ENCODE results near the gene CPN2.

The CPN2 gene

DNA sequence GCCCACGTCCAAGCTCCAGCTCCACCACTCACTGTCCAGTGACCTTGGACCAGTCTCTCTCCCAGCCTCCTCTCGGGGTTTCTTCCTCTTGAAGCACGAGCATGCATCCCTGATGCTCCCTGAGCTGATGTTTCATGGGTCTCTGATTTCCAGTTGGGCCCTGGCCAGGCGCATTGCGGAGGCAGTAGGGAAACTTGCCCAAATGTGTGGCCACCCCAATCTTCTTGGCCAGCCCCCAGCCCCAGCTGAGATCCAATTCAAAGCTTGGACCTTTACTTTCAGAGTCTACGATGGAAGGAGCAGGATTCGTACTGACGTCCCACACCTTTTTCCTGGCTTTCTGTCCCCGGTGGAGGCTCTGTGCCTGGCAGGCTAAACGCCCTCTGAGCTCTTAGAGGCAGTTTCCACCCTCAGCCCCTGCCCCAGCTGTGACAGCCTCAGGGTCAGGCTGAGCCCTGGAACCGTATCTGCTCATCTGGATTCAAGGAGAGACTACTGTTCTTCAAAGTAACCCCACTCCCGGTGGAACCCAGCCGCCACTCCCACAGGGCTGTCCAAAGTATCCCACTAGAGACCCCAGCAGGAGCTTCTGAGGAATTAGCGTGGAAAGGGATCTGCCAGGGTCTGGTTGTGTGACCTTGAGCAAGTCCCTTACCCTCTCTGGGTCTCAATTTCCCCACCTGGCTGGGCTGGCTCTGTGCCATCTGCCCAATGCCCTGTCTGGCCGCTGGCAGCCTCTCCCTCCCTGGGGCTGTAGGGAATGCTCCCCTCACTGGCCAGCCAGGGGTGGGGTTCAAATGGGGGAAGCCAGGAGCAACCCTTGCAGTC lies 37.4 kb downstream of the CPN2 start:
- no peaks in the 10 kb centered on the region for H3K36me3 ChIP-seq (ENCODE audit: control insufficient read depth in 1 of 2, insufficient read depth in 2 of 2, low read depth in 1 of 2, low read length in 2 of 2)
- peak overlapping the region in 1 of 2 experiments; percentile 18 for H3K23ac ChIP-seq (ENCODE audit: low read length in 2 of 2)
- H4K91ac ChIP-seq (ENCODE audit: low read length): peak overlapping the region; percentile 22
- no peak overlapping the region for H2AFZ ChIP-seq (ENCODE audit: low read depth, low read length)
- H3K27me3 ChIP-seq (ENCODE audit: control insufficient read depth in 1 of 2, insufficient read depth in 1 of 2, low read length in 2 of 2): peaks cover 39 to 55% of the 10 kb centered on the region in 2 experiments
- H3K18ac ChIP-seq (ENCODE audit: low read depth in 1 of 2, low read length in 2 of 2): peak overlapping the region; percentile 34 to 77
- H3K9me3 ChIP-seq (ENCODE audit: control insufficient read depth, low read length): peaks cover 10% of the 10 kb centered on the region
- H3K14ac ChIP-seq (ENCODE audit: low read length in 2 of 2): peak overlapping the region in 1 of 2 experiments; percentile 38
- H2BK15ac ChIP-seq (ENCODE audit: low read depth, poor library complexity, severe bottlenecking): peak overlapping the region; percentile 52
- H2BK12ac ChIP-seq (ENCODE audit: low read length in 2 of 2): peak overlapping the region; percentile 85 to 91
- WGBS: 88% methylated on average over 15 of the region's 15 CpGs
- no peak overlapping the region for H3K27ac ChIP-seq (ENCODE audit: low read length, poor library complexity, severe bottlenecking)
- peak overlapping the region; percentile 26 for H3K9ac ChIP-seq (ENCODE audit: low read length)
- H3K4me3 ChIP-seq (ENCODE audit: insufficient read depth in 1 of 2, low read depth in 1 of 2, low read length in 2 of 2): peak overlapping the region in 1 of 2 experiments; percentile 21
- H2BK120ac ChIP-seq (ENCODE audit: low read depth, low read length): peak overlapping the region; percentile 50
- DNase-seq: peak; percentile 24
- peak overlapping the region; percentile 38 for H2AK5ac ChIP-seq (ENCODE audit: low read length, severe bottlenecking)
- H3K4me2 ChIP-seq (ENCODE audit: low read length, poor library complexity, severe bottlenecking): no peak overlapping the region
- peaks cover 29% of the 10 kb centered on the region for H3K4me1 ChIP-seq (ENCODE audit: control insufficient read depth, insufficient read depth, low read depth, low read length)
- H3K79me1 ChIP-seq (replicated peaks; ENCODE audit: low read length, poor library complexity, severe bottlenecking): no peaks in the 10 kb centered on the region
- H2BK5ac ChIP-seq (ENCODE audit: low read depth, low read length, poor library complexity, severe bottlenecking): no peak overlapping the region
- peak overlapping the region in 1 of 2 experiments; percentile 56 for H3K4ac ChIP-seq (ENCODE audit: low read depth in 1 of 2, low read length in 2 of 2)
- peak overlapping the region; percentile 70 for H4K8ac ChIP-seq (ENCODE audit: low read length)

DNA sequence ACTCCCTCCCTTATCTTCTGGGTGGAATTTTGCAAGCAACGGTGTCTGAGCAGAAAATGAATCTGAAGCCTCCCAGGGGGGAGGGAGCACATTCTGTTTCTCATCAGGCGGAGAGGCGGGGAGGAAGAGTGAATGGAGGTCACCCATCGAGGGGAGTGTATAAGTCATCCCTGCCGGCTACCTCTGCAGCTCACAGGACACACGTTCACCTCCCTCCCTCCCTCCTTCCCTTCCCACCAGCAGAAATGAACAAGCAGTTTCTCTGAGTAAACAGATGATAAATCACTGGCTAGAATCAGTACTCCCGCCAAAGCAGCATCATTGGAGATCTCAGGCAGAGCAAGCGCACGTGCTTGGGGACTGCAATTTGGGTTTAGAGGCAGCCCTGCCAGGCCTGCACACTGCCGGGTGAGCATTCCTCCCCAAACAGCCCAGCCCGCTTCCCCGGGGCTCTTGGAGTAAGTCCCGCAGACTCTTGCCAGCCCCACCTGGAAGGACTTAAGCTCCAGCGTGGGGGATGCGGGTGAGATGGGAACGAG lies 38.3 kb downstream of the CPN2 start:
- Histone ChIP-seq H3K4me1 (ENCODE audit: control insufficient read depth, insufficient read depth, low read depth, low read length) (peaks cover 33% of the 10 kb centered on the region), H3K4me3 (ENCODE audit: insufficient read depth in 1 of 2, low read depth in 1 of 2, low read length in 2 of 2) (peak overlapping the region in 1 of 2 experiments; percentile 11), H3K14ac (ENCODE audit: low read length in 2 of 2) (no peak overlapping the region), H3K9ac (ENCODE audit: low read length) (peak overlapping the region; percentile 16), H2BK5ac (ENCODE audit: low read depth, low read length, poor library complexity, severe bottlenecking) (no peak overlapping the region), H2BK15ac (ENCODE audit: low read depth, poor library complexity, severe bottlenecking) (no peak overlapping the region), H3K4ac (ENCODE audit: low read depth in 1 of 2, low read length in 2 of 2) (peak overlapping the region in 1 of 2 experiments; percentile 56), H2AK5ac (ENCODE audit: low read length, severe bottlenecking) (no peak overlapping the region), H3K27me3 (ENCODE audit: control insufficient read depth in 1 of 2, insufficient read depth in 1 of 2, low read length in 2 of 2) (peaks cover 32 to 54% of the 10 kb centered on the region in 2 experiments), H3K9me3 (ENCODE audit: control insufficient read depth, low read length) (peaks cover under 1% of the 10 kb centered on the region), H3K27ac (ENCODE audit: low read length, poor library complexity, severe bottlenecking) (no peak overlapping the region), H2BK120ac (ENCODE audit: low read depth, low read length) (no peak overlapping the region), H3K18ac (ENCODE audit: low read depth in 1 of 2, low read length in 2 of 2) (peak overlapping the region in 1 of 2 experiments; percentile 52), H4K8ac (ENCODE audit: low read length) (peak overlapping the region; percentile 55), H3K36me3 (ENCODE audit: control insufficient read depth in 1 of 2, insufficient read depth in 2 of 2, low read depth in 1 of 2, low read length in 2 of 2) (no peaks in the 10 kb centered on the region), H3K79me1 (replicated peaks; ENCODE audit: low read length, poor library complexity, severe bottlenecking) (no peaks in the 10 kb centered on the region), H3K4me2 (ENCODE audit: low read length, poor library complexity, severe bottlenecking) (no peak overlapping the region), H2AFZ (ENCODE audit: low read depth, low read length) (no peak overlapping the region), H2BK12ac (ENCODE audit: low read length in 2 of 2) (peak overlapping the region in 1 of 2 experiments; percentile 25), H4K91ac (ENCODE audit: low read length) (no peak overlapping the region), H3K23ac (ENCODE audit: low read length in 2 of 2) (no peak overlapping the region)
- DNase-seq: peak; percentile 84
- WGBS: 6% methylated on average over 8 of the region's 16 CpGs

DNA sequence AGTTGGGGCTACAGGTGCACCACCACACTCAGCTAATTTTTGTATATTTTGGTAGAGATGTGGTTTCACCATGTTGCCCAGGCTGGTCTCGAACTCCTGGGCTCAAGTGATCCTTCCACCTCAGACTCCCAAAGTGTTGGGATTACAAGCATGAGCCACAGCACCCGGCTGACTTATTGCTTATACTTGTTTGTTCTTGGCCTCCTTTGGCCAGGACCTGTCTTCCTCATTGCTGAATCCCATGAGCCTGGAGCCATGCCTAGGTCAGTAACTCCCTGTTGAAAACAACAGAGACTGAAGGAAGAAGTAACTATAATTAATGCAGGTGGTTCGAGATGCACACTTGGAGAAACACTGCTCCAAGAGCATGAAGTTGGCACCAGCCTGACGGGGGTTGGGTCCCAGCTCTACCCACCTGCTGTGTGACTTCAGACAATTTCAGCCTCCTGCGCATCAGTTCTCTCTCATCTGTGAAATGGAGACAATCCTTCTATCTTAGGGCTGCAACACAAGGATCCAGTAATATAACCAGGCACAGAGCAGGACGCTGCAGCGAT lies 38.9 kb downstream of the CPN2 start:
- Histone ChIP-seq H3K4me3 (ENCODE audit: insufficient read depth in 1 of 2, low read depth in 1 of 2, low read length in 2 of 2) (no peak overlapping the region), H3K79me1 (replicated peaks; ENCODE audit: low read length, poor library complexity, severe bottlenecking) (no peaks in the 10 kb centered on the region), H3K14ac (ENCODE audit: low read length in 2 of 2) (no peak overlapping the region), H2BK12ac (ENCODE audit: low read length in 2 of 2) (peak overlapping the region in 1 of 2 experiments; percentile 25), H3K9ac (ENCODE audit: low read length) (no peak overlapping the region), H3K27me3 (ENCODE audit: control insufficient read depth in 1 of 2, insufficient read depth in 1 of 2, low read length in 2 of 2) (peaks cover 27 to 54% of the 10 kb centered on the region in 2 experiments), H2BK120ac (ENCODE audit: low read depth, low read length) (no peak overlapping the region), H2AFZ (ENCODE audit: low read depth, low read length) (no peak overlapping the region), H2BK15ac (ENCODE audit: low read depth, poor library complexity, severe bottlenecking) (no peak overlapping the region), H3K36me3 (ENCODE audit: control insufficient read depth in 1 of 2, insufficient read depth in 2 of 2, low read depth in 1 of 2, low read length in 2 of 2) (no peaks in the 10 kb centered on the region), H4K8ac (ENCODE audit: low read length) (no peak overlapping the region), H4K91ac (ENCODE audit: low read length) (no peak overlapping the region), H3K4me2 (ENCODE audit: low read length, poor library complexity, severe bottlenecking) (no peak overlapping the region), H2BK5ac (ENCODE audit: low read depth, low read length, poor library complexity, severe bottlenecking) (no peak overlapping the region), H3K23ac (ENCODE audit: low read length in 2 of 2) (no peak overlapping the region), H3K18ac (ENCODE audit: low read depth in 1 of 2, low read length in 2 of 2) (no peak overlapping the region), H2AK5ac (ENCODE audit: low read length, severe bottlenecking) (no peak overlapping the region), H3K4ac (ENCODE audit: low read depth in 1 of 2, low read length in 2 of 2) (no peak overlapping the region), H3K27ac (ENCODE audit: low read length, poor library complexity, severe bottlenecking) (no peak overlapping the region), H3K4me1 (ENCODE audit: control insufficient read depth, insufficient read depth, low read depth, low read length) (peaks cover 36% of the 10 kb centered on the region), H3K9me3 (ENCODE audit: control insufficient read depth, low read length) (no peaks in the 10 kb centered on the region)
- DNase-seq: no peak
- 64% methylated on average over 7 of the region's 7 CpGs for WGBS

DNA sequence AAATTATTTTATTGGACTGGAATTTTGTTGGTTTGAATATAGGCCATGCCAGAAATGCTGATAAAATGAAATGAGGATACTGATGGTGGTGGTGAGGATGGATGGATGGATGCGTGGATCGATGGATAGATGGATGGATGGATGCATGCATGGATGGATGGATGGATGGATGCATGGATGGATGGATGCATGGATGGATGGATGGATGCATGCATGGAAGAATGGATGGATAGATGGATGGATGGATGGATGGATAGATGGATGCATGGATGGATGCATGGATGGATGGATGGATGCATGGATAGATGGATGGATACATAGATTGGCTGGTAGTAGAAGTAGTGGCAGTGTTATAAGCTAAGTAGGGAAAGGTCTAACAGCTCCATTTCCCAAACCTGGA lies 40.1 kb downstream of the CPN2 start:
- no peak overlapping the region for H3K4me2 ChIP-seq (ENCODE audit: low read length, poor library complexity, severe bottlenecking)
- H3K23ac ChIP-seq (ENCODE audit: low read length in 2 of 2): no peak overlapping the region
- no peak overlapping the region for H3K4ac ChIP-seq (ENCODE audit: low read depth in 1 of 2, low read length in 2 of 2)
- H3K4me3 ChIP-seq (ENCODE audit: insufficient read depth in 1 of 2, low read depth in 1 of 2, low read length in 2 of 2): no peak overlapping the region
- peaks cover 18 to 54% of the 10 kb centered on the region in 2 experiments for H3K27me3 ChIP-seq (ENCODE audit: control insufficient read depth in 1 of 2, insufficient read depth in 1 of 2, low read length in 2 of 2)
- WGBS: 97% methylated on average over 2 of the region's 2 CpGs
- H3K9ac ChIP-seq (ENCODE audit: low read length): no peak overlapping the region
- no peak overlapping the region for H2BK5ac ChIP-seq (ENCODE audit: low read depth, low read length, poor library complexity, severe bottlenecking)
- peak overlapping the region in 1 of 2 experiments; percentile 26 for H3K18ac ChIP-seq (ENCODE audit: low read depth in 1 of 2, low read length in 2 of 2)
- no peaks in the 10 kb centered on the region for H3K36me3 ChIP-seq (ENCODE audit: control insufficient read depth in 1 of 2, insufficient read depth in 2 of 2, low read depth in 1 of 2, low read length in 2 of 2)
- no peak for DNase-seq
- no peak overlapping the region for H2AK5ac ChIP-seq (ENCODE audit: low read length, severe bottlenecking)
- no peak overlapping the region for H2BK120ac ChIP-seq (ENCODE audit: low read depth, low read length)
- H4K8ac ChIP-seq (ENCODE audit: low read length): no peak overlapping the region
- H3K14ac ChIP-seq (ENCODE audit: low read length in 2 of 2): no peak overlapping the region
- no peak overlapping the region for H4K91ac ChIP-seq (ENCODE audit: low read length)
- H2AFZ ChIP-seq (ENCODE audit: low read depth, low read length): no peak overlapping the region
- peaks cover 39% of the 10 kb centered on the region for H3K4me1 ChIP-seq (ENCODE audit: control insufficient read depth, insufficient read depth, low read depth, low read length)
- no peak overlapping the region for H3K27ac ChIP-seq (ENCODE audit: low read length, poor library complexity, severe bottlenecking)
- no peak overlapping the region for H2BK12ac ChIP-seq (ENCODE audit: low read length in 2 of 2)
- no peaks in the 10 kb centered on the region for H3K79me1 ChIP-seq (replicated peaks; ENCODE audit: low read length, poor library complexity, severe bottlenecking)
- H3K9me3 ChIP-seq (ENCODE audit: control insufficient read depth, low read length): no peaks in the 10 kb centered on the region
- no peak overlapping the region for H2BK15ac ChIP-seq (ENCODE audit: low read depth, poor library complexity, severe bottlenecking)

All from mesenchymal stem cell (in vitro differentiated cells and primary cell).